Medulla oblongata (tissue), 1 donor: ENCODE results near the gene NCKAP1.
A peak's percentile ranks its signal among the peaks of the same experiment; 100 is the strongest.

Experiments used
- DNase-seq: peaks from one replicate; pipeline ENCODE4 v3.0.0-alpha.2; 2015; ENCODE audit errors: extremely low spot score

NCKAP1 gene

DNA sequence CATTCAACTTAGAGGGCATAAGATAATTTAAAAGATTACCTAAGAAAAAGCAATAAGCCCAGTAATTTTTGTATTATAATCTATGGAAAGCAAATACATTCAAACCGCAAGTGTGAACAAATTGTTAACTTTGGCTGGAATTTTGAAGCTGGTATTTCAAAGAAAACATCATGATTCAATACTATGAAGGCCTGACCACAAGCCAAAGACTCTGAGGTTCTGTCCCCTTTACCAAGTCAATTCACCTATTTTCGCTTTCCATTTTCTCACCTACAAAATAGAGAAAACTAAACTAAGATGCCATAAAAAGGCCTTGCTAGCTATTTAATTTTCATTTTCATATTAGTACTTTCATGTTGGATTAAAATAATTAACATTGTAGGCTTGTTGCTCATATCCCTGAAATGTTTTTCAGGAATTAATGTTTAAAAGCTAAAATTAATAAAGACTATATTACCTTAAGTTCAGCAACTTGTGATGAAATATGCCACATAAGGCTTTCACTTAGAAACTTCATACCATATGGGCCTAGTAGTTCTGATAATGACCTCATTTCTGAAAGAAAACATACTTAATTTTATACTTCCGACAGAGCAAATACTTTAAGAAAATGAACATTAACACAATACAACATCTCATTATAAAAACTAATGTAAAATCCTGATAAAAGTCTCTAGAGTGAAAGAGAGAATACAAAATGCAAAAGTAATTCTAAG, 86.2 kb downstream of the NCKAP1 start:
- DNase-seq = no peak

DNA sequence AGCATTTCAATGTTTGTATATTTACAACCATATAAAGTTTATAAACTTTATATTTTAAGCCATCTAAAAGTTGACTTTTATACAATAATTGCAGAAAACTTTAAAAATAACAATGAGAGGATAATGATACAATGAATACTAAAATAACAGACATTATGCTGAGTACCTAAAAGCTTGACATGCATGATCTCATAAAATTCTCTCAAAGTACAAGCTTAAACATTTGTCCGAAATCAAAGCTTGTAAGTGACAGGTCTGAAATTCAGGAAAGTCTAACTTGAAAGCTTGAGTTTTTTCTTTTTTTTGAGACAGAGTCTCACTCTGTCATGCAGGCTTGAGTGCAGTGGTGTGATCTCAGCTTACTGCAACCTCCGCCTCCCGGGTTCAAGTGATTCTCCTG, 87.7 kb downstream of the NCKAP1 start:
- no peak for DNase-seq

DNA sequence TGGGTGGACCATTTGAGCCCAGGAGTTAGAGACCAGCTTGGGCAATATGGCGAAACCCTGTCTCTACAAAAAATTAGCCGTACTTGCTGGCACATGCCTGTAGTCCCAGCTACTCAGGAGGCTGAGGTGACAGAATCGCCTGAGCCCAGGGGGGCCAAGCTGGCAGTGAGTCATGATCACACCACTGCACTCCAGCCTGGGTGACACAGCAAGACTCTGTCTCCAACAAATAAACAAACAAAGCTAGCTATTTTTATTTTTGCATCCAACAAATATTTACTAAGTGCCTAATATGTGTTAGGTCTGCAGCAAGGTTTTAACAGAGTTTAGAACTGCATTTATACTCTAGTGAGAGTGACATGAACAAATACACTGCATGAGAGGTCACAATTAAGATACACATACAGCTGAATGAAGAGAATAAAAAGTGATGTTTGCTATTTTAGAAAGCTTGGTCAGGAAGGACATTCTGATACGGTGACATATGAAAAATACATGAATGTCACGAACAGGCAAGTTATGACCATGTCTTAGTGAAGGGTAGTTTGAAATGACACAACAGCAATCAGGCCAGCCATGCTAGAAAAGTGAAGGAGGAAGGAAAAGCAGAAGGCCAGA, 88.6 kb downstream of the NCKAP1 start:
- no peak for DNase-seq

DNA sequence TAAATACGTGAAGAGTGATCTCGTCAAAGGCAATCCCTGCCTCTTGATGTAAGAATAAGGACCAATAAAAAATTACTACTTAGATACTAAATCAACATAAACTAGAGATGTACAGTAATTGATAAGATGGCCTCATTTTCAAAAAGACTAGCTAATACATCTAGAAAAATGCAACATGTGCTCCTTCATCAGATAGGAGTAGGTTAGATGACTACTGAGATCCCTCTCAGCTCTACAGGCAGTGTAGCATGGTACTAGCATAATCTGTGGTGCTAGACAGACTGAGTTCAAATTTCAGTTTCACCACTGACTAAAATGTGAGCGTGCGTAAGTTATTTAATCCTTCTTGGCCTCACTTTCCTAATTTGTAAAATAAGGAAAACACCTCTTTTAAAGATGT, 89.2 kb downstream of the NCKAP1 start:
- no peak for DNase-seq

DNA sequence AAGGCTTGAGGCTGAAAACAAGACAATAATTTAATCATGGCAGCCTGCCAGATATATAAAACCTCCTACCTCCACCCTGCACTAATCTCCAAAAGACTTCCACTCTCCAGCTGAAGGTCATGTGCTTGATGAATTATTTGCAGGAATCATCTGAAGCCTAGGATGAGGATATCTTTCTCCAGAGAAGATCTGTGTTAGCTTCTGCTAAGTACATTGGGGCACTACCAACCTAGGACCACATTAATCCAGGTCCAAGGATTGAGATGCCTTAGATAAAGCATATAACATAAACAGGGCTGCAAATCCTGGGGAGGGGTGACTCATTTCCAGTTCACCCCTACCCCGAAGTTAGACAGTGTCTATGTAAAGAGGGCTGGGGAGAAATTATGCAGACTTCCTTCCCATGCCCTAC, 91.3 kb downstream of the NCKAP1 start:
- no peak for DNase-seq

DNA sequence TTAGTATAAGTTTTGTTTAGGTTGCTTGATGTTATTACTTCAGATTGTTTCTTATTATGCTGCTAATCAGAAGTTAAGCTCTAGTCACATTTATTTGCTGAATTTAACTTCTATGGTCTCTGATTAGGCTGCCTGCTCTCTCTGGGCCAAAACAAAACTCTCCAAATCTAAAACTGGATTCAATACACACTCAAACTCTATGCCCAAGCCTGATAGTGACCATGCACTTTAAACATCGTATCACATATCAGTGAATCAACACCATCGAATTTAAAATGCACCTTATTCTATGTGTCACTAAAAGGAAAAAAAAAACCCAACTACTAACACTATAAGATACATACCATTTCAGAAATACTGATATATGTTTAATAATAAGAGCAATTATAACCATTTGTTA, 94.9 kb downstream of the NCKAP1 start:
- no peak for DNase-seq

DNA sequence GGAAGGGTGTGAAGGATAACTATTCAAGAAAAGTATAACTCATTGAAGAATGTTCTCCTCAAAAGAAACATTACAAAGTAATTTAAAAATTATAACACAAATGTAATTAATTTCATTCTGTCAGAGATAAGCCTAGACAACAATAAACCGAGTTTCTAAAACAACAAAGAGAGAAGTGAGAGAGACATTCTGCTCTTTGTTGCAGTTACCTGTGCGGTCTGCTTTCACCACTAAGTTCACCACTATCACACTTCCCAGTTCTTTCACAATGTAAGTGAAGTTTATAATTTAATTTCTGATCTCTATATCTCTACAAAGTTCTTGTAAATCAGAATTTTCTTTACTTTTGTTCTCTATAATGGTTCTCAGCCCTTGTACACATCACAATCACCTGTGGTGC, 95.5 kb downstream of the NCKAP1 start:
- DNase-seq = no peak

DNA sequence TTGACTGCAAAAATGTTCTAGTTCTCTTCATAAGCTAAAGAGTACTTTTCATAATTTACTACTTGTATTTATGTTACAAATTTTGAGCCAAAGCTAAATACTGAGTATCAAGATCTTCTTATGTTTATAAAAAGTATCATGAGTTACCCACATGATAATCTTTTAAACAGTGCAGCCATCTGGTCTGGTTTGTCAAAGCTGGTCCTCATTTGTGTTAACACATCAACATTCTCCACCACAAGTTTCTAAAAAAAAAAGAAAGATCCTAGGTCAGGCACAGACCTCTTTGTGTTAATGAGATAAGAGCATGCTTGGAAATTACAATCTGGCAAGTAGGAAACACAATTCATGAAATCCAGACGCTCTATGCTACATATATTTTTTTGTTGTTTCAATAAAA, 96.3 kb downstream of the NCKAP1 start:
- DNase-seq = no peak

DNA sequence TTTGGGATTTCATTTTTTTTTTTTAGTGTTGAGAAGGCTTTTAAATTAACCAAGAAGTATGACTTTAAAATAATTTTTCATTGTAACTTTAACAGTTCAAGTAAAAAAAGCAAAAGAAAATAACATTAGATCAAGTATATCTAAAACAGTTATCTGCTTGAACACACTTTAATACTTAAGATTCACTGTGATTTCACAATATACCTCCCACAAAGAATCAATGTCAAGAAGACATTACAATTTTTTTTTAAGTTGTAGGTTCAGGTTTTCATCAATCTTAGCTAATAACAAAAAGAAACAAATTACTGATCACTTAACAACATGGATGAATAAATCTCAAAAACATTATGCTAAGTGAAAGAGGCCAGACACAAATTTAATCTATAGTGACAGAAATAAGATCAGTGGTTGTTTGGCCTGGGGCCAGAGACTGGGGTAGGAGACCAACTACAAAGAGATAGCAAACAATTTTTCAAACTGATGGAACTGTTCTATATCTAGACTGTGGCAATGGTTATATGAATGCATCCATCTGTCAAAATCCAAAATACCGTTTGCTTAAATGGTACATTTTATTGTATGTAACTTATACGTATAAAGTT, 97.0 kb downstream of the NCKAP1 start:
- no peak for DNase-seq

DNA sequence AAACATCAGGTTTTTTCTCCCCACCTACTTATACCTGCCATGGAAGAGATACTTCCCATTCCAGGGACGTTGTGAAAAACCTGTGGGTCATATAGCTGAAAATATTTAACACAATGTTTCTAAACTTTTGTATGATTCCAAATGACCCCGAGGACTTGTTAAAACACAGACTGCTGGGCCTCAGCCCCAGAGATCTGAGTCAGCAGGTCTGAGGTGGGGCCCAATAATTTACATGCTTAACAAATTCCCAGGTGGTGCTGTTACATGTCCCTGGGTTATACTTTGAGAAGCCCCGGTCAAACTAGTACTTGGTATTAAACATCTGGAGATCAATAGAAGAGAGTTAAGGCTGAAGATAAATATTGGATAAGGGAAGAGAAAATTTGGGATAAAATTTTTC, 100.4 kb downstream of the NCKAP1 start:
- DNase-seq = no peak

DNA sequence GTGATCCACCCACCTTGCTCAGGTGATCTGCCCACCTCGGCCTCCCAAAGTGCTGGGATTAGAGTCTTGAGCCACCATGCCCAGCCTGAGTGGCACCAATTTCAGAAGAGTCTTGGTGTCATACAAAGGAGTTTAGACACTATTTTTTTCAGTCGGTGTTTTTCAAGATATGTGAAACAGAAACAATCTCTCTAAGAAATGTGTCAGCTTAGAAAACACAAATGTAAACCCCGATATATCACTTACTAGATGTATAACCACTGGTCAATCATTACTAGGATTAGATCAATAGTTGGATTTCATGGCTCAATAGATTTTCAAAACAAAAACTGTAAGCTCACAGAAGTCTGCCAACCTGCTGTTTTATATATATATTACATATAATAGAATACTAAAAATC, 104.6 kb downstream of the NCKAP1 start:
- DNase-seq = no peak

DNA sequence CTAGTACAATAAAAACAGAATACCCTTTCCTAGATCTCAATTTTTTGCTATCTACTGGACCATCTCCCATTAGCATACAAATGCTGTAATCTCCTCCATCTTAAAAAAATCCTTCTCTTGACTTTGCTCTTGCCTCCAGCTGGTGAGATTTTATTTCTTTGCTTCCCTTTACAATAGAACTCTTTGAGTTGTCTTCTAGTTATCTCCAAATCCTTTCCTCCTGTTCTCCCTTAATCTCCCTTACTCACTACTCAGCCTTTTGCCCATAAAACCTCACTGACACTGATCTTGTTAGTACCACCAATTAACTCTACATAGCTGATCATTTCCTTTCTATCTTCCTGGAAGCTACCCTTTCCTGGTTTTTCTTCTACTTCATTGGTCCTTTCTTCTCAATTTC, 108.3 kb downstream of the NCKAP1 start:
- DNase-seq = no peak

DNA sequence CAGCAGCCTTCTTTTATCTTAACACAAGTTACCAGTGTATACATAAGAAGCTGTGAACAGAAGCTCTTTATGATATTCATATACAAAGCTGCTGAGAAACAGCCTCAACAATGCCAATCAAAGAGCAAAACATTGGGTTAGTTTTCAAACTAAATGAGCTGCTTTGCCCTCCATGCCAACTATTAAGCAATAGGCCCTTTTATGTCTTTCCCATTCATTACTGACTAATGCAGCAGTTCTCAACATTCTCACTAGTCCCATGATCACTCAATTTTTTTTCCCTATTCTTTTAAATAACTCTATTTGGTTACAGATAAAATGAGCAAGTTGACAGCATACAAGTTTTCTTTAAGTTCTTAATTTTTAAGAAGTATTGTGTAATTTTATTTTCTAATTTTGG, 114.0 kb downstream of the NCKAP1 start:
- peak; percentile 80 for DNase-seq

DNA sequence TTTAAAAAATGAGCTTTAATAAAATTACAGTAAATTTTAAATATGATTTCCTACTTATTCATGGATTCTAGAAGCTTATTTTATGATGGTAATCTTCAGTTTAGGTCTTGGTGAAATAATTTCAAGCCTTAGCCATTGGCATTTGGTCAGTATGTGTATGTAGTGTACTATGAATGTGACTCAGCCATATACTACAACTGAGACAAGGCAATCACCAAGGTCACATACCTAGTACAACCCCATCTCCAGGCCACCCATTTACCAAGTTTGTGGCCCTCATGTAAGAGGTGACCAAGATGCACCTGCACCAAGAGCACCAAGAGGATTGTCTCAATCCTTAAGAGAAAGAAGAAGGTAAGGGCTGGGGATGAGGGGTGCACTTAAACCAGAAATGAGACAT, 117.0 kb downstream of the NCKAP1 start:
- no peak for DNase-seq

DNA sequence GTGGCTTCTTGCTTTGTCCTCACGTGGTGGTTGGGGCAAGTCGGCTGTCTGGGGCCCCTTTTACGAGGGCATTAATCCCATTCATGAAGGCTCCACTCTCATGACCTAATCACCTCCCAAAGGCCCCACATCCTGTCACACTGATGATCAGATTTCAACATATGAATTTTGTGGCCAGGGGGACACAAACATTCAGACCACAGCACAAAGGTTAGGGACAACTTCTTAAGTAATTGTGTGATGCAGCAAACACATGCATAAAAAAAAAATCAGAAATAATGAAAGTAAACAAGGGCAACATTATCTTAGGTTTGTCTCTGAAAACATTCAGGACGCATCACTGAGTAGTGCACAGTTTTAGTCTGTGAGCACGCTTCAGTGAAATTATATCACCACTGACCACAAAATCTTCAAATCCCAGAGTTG, 117.6 kb downstream of the NCKAP1 start:
- DNase-seq = no peak

DNA sequence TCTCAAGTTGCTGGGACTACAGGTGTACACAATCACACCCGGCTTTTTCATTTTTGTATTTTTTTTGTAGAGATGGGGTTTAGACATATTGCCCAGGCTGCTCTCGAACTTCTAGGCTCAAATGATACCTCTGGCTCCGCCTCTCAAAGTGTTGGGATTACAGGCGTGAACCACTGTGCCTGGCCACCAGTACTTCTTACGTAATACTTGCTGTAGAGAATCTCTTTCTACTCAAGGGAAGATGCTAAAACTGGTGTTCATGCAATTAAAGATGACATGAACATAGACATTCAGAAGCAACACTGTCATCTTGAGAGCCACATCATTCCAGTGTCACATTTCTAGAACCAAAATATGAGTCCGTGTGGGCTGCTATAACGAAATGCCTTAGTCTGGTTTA, 118.2 kb downstream of the NCKAP1 start:
- DNase-seq = no peak

DNA sequence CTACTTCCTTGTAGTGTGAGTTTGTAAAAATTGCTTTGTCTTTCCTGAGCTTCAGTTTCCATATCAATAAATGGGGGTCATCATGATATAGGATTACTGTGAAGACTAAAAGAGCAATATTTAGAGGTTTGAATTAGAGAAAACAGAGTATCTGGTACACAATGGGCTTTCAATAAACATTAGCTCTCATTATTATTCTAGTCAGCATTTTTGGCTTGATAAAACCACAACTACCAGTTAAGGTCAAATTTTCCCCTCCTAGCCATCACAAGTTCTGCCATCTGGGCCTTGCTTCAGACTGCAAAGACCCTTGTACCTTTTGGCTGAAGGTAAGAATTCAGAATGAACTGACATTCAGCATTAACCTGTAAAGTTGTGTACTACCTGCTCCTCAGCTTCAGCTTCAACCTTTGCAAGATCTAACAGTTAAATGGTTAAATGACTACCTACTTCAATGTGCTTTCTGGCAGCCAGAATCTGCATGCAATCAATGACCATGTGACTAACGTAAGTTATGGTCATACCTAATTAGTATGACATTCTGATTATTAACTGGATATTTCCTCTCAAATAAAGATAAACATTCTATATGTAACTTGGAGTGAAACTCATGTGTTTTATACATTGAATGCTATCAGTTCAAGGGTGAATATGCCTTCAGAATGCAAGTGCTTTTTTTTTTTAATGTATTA, 119.2 kb downstream of the NCKAP1 start:
- DNase-seq = no peak

DNA sequence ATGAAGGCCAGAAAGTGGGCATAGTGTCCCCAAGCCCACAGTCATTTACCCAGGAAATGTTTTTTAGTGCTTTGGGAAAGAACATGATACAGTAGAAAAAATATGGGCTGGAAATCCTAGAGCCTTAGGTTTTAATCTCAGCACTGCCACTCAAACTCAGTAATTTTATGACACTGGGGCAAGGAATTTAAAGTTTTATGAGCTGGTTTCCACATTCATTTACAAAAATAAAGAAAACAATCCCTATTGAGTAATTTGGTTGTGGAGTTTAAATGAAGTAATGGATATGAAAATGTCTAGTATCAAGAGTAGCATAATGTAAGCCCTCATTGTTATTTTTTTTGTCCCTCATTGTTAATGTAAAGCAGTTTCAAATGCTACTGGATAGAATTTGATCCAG, 120.3 kb downstream of the NCKAP1 start:
- no peak for DNase-seq

DNA sequence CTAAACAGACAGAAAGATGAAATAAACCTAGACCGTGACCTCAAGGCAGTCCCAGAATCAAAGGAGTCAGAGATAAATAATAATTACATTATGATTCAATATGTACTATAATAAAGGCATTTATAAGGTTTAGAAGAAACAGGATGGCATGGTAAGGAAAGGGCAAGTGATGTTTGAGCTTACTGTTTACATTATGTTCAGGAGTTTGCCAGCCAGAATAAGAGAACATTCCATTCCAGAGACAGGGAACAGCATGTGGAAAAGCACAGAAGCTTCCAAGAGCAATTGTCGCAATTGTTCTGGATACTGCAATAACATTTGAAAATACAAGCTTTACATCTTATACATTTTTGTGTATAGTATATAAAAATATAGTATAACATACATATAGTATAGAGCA, 121.8 kb downstream of the NCKAP1 start:
- no peak for DNase-seq

DNA sequence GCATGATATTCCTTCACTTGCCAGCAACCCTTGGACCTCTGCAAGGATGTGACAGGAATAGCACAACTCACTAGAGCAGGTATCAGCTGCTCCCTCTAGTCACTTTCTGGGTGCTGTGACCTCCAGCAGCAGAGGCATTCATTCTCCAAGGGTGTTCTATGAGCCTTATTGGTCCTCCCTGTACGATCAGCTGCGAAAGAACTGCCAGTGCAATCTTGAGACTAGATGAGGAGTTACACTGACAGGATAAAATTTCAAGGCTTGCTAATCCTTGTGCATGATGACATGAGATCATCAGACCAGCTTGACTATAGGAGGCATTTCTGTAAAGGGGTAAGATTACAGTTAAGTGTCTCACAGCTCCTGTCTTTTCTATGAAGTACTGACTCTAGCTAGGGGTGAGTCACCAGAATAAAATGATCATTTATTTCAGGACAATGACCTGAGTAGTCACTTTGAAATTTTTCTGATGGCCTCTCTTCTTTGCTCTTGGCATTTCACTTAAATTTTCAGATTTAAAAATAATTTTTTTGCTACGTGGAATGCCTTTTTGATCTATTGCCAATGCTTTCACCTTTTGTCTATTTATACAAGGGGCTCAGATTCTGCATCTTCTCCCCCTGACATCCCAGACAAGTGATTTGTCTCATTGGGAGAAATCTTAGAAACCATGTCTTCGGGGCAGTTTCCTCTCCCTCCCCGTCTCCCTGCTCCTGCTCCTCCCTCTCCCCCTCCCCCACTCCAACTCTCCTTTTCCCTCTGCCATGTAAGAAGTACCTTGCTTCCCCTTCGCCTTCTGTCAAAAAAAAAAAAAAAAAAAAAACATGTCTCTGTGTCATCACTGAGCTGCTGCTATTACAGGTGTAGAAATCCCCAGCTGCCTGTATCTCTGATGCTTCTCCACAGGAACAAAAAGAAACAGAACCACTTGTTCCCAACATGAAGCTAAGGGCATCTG, 122.6 kb downstream of the NCKAP1 start:
- no peak for DNase-seq

DNA sequence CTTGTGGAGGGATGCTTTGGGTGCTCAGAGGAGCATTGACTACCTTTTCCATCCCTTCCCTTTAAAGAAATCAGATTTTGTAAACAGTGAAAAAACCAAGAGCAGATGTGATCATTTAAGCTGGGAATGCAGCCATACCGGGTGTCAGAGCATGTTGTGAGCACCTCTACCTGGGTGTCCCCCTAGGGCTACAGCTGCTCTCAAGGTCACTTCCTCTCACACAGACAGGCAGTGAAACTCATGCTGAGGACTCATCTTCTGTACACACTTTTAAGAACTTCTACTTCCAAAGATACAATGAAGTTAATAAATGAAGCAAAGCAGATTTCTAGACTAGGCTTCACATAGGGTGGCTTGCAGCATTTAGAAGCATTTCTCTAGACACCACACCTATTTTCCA, 123.4 kb downstream of the NCKAP1 start:
- no peak for DNase-seq

DNA sequence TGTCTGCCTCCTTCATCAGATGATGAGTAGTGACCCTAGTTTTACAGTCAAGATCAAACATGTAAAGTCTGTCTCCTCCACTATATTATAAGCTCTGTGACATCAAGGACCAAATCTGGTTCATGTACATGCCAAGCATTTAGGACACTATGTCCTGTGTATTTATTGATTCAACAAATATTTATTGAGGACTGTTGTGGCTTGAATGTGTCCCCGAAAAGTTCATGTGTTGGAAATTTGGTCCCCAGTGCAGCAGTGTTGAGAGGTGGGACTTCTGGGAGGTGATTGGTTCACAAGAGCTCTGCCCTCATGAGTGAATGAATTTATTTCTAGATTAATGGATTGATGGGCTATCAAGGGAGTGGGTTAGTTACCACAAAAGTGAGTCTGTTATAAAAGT, 125.2 kb downstream of the NCKAP1 start:
- no peak for DNase-seq
